ENCODE results near the gene PTBP3.

The PTBP3 gene

DNA sequence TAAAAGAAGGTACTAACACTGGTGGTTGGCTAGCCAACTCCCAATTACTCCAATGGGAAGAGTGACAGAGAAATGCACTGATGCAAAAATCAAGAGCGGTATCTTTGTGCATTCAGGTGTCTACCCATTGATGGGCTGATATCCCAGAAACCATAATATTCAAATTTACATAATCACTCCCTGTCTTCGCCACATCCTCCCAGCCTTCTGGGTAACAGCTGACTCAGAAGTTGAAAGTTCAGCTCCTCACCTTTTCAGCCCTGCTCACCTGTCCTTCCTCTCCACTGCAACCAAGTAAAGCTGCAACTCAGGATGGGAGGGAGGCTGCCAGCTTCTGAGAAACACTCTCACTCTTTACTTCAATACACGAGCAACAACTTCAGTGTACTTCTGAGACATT, 165.2 kb downstream of the PTBP3 start:
- CTCF ChIA-PET = no interaction called here
- Histone ChIP-seq H3K9me3 (ENCODE audit: control insufficient read depth, insufficient read depth, low read depth, low read length) (no peaks in the 10 kb centered on the region), H3K4me1 (ENCODE audit: control insufficient read depth, insufficient read depth, low read length) (no peaks in the 10 kb centered on the region), H3K27ac (ENCODE audit: extremely low read depth, low read depth, low read length) (no peak overlapping the region), H3K4me3 (ENCODE audit: low read depth, low read length) (no peak overlapping the region), H3K36me3 (ENCODE audit: control insufficient read depth in 2 of 2, insufficient read depth in 1 of 2, low read length in 2 of 2) (no peaks in the 10 kb centered on the region)
- TF ChIP-seq, protein P1, sequence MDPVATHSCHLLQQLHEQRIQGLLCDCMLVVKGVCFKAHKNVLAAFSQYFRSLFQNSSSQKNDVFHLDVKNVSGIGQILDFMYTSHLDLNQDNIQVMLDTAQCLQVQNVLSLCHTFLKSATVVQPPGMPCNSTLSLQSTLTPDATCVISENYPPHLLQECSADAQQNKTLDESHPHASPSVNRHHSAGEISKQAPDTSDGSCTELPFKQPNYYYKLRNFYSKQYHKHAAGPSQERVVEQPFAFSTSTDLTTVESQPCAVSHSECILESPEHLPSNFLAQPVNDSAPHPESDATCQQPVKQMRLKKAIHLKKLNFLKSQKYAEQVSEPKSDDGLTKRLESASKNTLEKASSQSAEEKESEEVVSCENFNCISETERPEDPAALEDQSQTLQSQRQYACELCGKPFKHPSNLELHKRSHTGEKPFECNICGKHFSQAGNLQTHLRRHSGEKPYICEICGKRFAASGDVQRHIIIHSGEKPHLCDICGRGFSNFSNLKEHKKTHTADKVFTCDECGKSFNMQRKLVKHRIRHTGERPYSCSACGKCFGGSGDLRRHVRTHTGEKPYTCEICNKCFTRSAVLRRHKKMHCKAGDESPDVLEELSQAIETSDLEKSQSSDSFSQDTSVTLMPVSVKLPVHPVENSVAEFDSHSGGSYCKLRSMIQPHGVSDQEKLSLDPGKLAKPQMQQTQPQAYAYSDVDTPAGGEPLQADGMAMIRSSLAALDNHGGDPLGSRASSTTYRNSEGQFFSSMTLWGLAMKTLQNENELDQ (tag by site-specific recombination; IDR thresholded peaks at IDR 0.05; ENCODE audit: low read depth) = no peak
- TF ChIP-seq, protein P2, sequence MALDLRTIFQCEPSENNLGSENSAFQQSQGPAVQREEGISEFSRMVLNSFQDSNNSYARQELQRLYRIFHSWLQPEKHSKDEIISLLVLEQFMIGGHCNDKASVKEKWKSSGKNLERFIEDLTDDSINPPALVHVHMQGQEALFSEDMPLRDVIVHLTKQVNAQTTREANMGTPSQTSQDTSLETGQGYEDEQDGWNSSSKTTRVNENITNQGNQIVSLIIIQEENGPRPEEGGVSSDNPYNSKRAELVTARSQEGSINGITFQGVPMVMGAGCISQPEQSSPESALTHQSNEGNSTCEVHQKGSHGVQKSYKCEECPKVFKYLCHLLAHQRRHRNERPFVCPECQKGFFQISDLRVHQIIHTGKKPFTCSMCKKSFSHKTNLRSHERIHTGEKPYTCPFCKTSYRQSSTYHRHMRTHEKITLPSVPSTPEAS (tag by site-specific recombination; IDR thresholded peaks at IDR 0.05) = no peak
- TF ChIP-seq ZNF24 (tag by site-specific recombination; IDR thresholded peaks at IDR 0.05) (no peak), ZNF768 (tag by site-specific recombination; IDR thresholded peaks at IDR 0.05) (no peak), ZNF623 (tag by site-specific recombination; IDR thresholded peaks at IDR 0.05) (no peak), ZNF76 (tag by site-specific recombination; IDR thresholded peaks at IDR 0.05; ENCODE audit: borderline replicate concordance, low read depth) (no peak), HOXA7 (CRISPR knock-in tag; IDR thresholded peaks at IDR 0.05; ENCODE audit: borderline replicate concordance) (no peak)
- TF ChIP-seq, protein P3, sequence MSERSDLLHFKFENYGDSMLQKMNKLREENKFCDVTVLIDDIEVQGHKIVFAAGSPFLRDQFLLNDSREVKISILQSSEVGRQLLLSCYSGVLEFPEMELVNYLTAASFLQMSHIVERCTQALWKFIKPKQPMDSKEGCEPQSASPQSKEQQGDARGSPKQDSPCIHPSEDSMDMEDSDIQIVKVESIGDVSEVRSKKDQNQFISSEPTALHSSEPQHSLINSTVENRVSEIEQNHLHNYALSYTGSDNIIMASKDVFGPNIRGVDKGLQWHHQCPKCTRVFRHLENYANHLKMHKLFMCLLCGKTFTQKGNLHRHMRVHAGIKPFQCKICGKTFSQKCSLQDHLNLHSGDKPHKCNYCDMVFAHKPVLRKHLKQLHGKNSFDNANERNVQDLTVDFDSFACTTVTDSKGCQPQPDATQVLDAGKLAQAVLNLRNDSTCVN (tag by site-specific recombination; optimal IDR thresholded peaks at IDR 0.05) = no peak
- POLR2A ChIA-PET = no interaction called here
